H1 (cell line): ENCODE measurements around the gene NCF4. TPM values are rescaled to one million over a fixed set of nuclear protein-coding genes. Genes with fewer than 3 reads are reported as not detected.
A peak's percentile ranks its signal among the peaks of the same experiment; 100 is the strongest.

Source experiments
- CBX5 ChIP-seq: fragments of 300-800, 300-1000 bp; sonication (generic); IDR thresholded peaks from 2 replicates; pipeline ENCODE4 v1.7.1; 2016; ENCODE audit warnings: antibody characterized with exemption, low read length, low read depth
- EZH2 ChIP-seq: fragments of 200-600 bp; sonication (generic); IDR thresholded peaks from 2 replicates; pipeline ENCODE4 v1.7.1; 2012; ENCODE audit warnings: low read depth, mild to moderate bottlenecking, moderate library complexity, low read length, inconsistent platforms; ENCODE audit not compliant: severe bottlenecking
- POLR2AphosphoS5 ChIP-seq: IDR thresholded peaks from 2 replicates; pipeline ENCODE4 v1.6.1; 2011; ENCODE audit warnings: low read depth, low read length
- RXRA ChIP-seq: IDR thresholded peaks from 2 replicates; pipeline ENCODE4 v1.6.1; 2011; ENCODE audit warnings: low read depth, mild to moderate bottlenecking, low read length, moderate library complexity; ENCODE audit not compliant: insufficient read depth
- SAP30 ChIP-seq: fragments of 300-600 bp; sonication (generic); IDR thresholded peaks from 2 replicates; pipeline ENCODE4 v1.7.1; 2012; ENCODE audit warnings: low read length, moderate library complexity, mild to moderate bottlenecking, inconsistent platforms; ENCODE audit not compliant: insufficient read depth, insufficient replicate concordance
- SRF ChIP-seq: IDR thresholded peaks from 2 replicates; pipeline ENCODE4 v1.6.1; 2011; ENCODE audit warnings: mild to moderate bottlenecking, low read depth, low read length, moderate library complexity
- YY1 ChIP-seq: IDR thresholded peaks from 2 replicates; pipeline ENCODE4 v1.6.1; 2011; ENCODE audit warnings: low read depth, mild to moderate bottlenecking, low read length
- polyA plus RNA-seq, 7 experiments: library from polyadenylated mRNA; depleted of rRNA in 3 of 7; stranded (reverse) in 5 of 7; unstranded in 2 of 7; fragments of >200 nt in 5 of 7; fragments of 200-250 nt in 2 of 7; gene quantifications; 1 replicate in 5 of 7; 2 replicates in 1 of 7; 4 replicates in 1 of 7; pipeline versions ENCODE4 v1.2.1 to v1.2.3, GENCODE V29; 2011 to 2013; ENCODE audit warnings: missing spikeins in 2 of 7, mixed read lengths in 2 of 7
- total RNA-seq: library from RNA; stranded (reverse); fragmentation: NEBNext Ultra II Directional; extraction: Animal tissue kit (Norgen Biotek cat#: 25700); gene quantifications from 2 replicates; pipeline ENCODE4 v1.2.1, GENCODE V29; 2021
- TF ChIP-seq, protein P1 (sequence below): fragments of 300-600 bp; sonication (generic); IDR thresholded peaks from 2 replicates; pipeline ENCODE4 v1.7.1; 2012; ENCODE audit warnings: low read length, moderate library complexity, mild to moderate bottlenecking, inconsistent platforms; ENCODE audit not compliant: insufficient replicate concordance

NCF4 gene
- total and polyA plus RNA-seq, 2 of the 8 experiments (the other 6 are each of a cell fraction or from before 2014, with no cell fraction given) = 0.20 TPM; not detected in 1

GRCh38 chr22:36911887-36912661 is 51.3 kb downstream of the NCF4 start (continued):
- TF ChIP-seq, protein P1, sequence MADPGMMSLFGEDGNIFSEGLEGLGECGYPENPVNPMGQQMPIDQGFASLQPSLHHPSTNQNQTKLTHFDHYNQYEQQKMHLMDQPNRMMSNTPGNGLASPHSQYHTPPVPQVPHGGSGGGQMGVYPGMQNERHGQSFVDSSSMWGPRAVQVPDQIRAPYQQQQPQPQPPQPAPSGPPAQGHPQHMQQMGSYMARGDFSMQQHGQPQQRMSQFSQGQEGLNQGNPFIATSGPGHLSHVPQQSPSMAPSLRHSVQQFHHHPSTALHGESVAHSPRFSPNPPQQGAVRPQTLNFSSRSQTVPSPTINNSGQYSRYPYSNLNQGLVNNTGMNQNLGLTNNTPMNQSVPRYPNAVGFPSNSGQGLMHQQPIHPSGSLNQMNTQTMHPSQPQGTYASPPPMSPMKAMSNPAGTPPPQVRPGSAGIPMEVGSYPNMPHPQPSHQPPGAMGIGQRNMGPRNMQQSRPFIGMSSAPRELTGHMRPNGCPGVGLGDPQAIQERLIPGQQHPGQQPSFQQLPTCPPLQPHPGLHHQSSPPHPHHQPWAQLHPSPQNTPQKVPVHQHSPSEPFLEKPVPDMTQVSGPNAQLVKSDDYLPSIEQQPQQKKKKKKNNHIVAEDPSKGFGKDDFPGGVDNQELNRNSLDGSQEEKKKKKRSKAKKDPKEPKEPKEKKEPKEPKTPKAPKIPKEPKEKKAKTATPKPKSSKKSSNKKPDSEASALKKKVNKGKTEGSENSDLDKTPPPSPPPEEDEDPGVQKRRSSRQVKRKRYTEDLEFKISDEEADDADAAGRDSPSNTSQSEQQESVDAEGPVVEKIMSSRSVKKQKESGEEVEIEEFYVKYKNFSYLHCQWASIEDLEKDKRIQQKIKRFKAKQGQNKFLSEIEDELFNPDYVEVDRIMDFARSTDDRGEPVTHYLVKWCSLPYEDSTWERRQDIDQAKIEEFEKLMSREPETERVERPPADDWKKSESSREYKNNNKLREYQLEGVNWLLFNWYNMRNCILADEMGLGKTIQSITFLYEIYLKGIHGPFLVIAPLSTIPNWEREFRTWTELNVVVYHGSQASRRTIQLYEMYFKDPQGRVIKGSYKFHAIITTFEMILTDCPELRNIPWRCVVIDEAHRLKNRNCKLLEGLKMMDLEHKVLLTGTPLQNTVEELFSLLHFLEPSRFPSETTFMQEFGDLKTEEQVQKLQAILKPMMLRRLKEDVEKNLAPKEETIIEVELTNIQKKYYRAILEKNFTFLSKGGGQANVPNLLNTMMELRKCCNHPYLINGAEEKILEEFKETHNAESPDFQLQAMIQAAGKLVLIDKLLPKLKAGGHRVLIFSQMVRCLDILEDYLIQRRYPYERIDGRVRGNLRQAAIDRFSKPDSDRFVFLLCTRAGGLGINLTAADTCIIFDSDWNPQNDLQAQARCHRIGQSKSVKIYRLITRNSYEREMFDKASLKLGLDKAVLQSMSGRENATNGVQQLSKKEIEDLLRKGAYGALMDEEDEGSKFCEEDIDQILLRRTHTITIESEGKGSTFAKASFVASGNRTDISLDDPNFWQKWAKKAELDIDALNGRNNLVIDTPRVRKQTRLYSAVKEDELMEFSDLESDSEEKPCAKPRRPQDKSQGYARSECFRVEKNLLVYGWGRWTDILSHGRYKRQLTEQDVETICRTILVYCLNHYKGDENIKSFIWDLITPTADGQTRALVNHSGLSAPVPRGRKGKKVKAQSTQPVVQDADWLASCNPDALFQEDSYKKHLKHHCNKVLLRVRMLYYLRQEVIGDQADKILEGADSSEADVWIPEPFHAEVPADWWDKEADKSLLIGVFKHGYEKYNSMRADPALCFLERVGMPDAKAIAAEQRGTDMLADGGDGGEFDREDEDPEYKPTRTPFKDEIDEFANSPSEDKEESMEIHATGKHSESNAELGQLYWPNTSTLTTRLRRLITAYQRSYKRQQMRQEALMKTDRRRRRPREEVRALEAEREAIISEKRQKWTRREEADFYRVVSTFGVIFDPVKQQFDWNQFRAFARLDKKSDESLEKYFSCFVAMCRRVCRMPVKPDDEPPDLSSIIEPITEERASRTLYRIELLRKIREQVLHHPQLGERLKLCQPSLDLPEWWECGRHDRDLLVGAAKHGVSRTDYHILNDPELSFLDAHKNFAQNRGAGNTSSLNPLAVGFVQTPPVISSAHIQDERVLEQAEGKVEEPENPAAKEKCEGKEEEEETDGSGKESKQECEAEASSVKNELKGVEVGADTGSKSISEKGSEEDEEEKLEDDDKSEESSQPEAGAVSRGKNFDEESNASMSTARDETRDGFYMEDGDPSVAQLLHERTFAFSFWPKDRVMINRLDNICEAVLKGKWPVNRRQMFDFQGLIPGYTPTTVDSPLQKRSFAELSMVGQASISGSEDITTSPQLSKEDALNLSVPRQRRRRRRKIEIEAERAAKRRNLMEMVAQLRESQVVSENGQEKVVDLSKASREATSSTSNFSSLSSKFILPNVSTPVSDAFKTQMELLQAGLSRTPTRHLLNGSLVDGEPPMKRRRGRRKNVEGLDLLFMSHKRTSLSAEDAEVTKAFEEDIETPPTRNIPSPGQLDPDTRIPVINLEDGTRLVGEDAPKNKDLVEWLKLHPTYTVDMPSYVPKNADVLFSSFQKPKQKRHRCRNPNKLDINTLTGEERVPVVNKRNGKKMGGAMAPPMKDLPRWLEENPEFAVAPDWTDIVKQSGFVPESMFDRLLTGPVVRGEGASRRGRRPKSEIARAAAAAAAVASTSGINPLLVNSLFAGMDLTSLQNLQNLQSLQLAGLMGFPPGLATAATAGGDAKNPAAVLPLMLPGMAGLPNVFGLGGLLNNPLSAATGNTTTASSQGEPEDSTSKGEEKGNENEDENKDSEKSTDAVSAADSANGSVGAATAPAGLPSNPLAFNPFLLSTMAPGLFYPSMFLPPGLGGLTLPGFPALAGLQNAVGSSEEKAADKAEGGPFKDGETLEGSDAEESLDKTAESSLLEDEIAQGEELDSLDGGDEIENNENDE = peak; percentile 64
- TF ChIP-seq POLR2AphosphoS5 = no peak
- no peak for TF ChIP-seq EZH2
- no peak for TF ChIP-seq RXRA
- TF ChIP-seq SRF = no peak
- TF ChIP-seq CBX5 = no peak
- TF ChIP-seq YY1 = no peak
- no peak for TF ChIP-seq SAP30
- TF ChIP-seq, all 59 proteins: peak for 6
